ENCODE results near the gene SAMD11.
A peak's percentile ranks its signal among the peaks of the same experiment; 100 is the strongest.

The SAMD11 gene

DNA sequence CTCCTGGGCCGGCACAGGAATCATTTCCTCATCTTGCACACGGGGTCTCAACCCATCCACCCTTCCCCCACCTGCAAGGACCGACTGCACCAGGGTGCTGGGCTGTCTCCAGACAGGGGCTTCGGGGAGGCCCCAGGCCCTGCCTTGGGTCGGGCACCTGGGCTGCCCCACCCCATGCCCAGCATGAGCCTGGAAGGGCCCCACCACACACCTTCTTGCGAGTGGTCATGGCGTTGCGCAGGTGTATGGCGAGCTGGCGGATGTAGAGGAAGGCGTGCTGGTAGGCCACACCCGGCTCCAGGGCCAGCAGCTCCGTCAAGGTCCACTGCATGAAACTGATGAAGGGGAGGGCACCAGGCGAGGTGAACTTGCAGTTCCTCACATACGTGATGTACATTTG, 28.5 kb downstream of the SAMD11 start:
- TF ChIP-seq CTCF (conservative IDR thresholded peaks at IDR 0.05) = no peak
- H3K27ac ChIP-seq = no peak overlapping the region

GRCh38 chr1:952603-953002, 28.9 kb downstream of the SAMD11 start:
- no peak for TF ChIP-seq CTCF (conservative IDR thresholded peaks at IDR 0.05)
- H3K27ac ChIP-seq = no peak overlapping the region

- no peak for TF ChIP-seq CTCF (conservative IDR thresholded peaks at IDR 0.05)
Observed at GRCh38 chr1:953524-954320, 30.0 kb downstream of the SAMD11 start.

GRCh38 chr1:954927-955326, 31.2 kb downstream of the SAMD11 start:
- H3K27ac ChIP-seq = no peak overlapping the region
- no peak for TF ChIP-seq CTCF (conservative IDR thresholded peaks at IDR 0.05)

More at GRCh38 chr1:953524-954320, 30.0 kb downstream of the SAMD11 start:
- H3K27ac ChIP-seq = no peak overlapping the region

GRCh38 chr1:955474-955873, 31.8 kb downstream of the SAMD11 start:
- H3K27ac ChIP-seq = no peak overlapping the region
- TF ChIP-seq CTCF (conservative IDR thresholded peaks at IDR 0.05) = no peak

DNA sequence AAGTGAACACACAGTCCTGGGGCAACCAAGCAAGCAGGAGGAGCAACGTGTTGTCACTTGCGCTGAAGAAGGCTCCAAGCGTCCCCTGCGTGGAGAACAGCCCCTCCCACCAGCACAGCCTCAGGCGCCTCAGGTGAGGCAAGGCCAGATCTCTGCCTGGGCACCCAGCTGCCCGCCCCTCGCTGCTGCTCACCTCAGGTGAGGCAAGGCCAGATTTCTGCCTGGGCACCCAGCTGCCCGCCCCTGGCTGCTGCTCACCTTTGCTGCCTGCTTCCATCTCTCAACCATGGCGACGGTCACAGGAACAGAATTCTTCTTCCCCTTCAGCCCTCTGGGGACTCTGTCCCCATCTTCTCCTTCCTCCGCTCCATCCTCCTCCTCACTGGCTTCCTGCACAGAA, 32.9 kb downstream of the SAMD11 start:
- TF ChIP-seq CTCF (conservative IDR thresholded peaks at IDR 0.05) = no peak

DNA sequence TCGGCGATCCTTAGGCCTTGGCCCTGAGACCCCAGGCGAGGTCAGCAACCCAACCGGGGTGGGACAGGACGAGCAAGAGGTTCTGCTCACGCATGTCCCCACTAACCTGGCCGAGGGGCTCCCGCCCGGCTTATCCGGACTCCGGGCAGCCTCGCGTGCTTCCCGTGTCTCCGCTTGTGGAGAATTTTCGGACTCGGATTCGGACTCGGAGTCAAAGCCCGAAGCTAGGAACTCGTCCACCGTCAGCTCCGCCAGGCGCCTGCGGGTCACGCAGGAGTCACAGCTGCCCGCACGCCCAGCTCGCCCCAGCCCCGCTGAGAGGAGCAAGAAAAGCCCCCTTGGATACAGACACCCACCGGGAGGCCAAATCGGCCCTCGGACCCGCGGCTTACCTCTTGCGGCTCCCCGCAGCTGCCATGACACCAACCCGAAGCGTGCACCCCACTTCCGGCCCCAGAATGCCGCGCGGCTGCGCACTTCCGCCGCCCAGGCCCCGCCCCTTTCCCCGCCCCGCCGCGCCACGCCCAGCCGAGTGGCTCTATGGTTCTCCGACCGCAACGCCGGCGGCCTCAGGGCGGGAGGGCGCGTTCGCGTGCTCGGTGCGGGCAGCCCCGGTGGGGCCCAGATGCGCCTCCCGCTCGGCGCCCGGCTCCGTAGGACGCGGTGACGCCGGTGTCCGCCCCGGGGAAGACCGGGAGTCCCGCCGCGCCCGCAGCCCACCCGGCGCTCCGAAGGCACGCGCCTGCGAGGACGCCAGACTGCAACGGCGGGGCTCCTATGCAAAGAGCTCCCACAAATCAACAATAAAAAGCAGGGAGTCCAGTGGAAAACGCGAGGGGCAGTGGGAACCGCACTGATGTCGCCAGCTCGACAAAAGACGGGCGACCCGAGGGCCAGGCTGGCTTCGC, 35.4 kb downstream of the SAMD11 start, which contains the start of gene NOC2L:
Gene NOC2L, minus strand, starts transcription at position 434 of the 908 bp plus-strand sequence. Its CDS starts 16 bp downstream, at position 418.
- H3K27ac ChIP-seq = peak within 1 kb of the TSS; percentile 82
- TF ChIP-seq CTCF (conservative IDR thresholded peaks at IDR 0.05) = no peak

More for the DNA sequence above, 32.9 kb downstream of the SAMD11 start:
- H3K27ac ChIP-seq = no peak overlapping the region

All from VCaP (cell line).